IMR-90 (cell line): Measurements from ENCODE around the gene PCOLCE2. TPM values are rescaled to one million over a fixed set of nuclear protein-coding genes. Genes with fewer than 3 reads are reported as not detected.

Experiments
- ATAC-seq: fragments of 200-7000 bp; cut with Tn5 transposase; 2 replicates; pipeline ENCODE4 v1.9.1; 2020; ENCODE audit warnings: low read depth, mild to moderate bottlenecking, moderate library complexity
- BruUV-seq: library from RNA; stranded (reverse); fragments of 400-500 nt; replicated peaks from 2 replicates; lab custom pipeline; 2021; lab: Mats Ljungman, UMichigan
- CTCF ChIA-PET: fragments of 300-600 bp; formaldehyde crosslinking; extraction: SDS; loops from one replicate; lab custom pipeline; 2021; ENCODE audit warnings: antibody characterized with exemption; lab: Yijun Ruan, JAX
- POLR2A ChIA-PET: fragments of 300-600 bp; sonication (Branson Sonifier 250); formaldehyde crosslinking; loops from one replicate; lab custom pipeline; 2022; ENCODE audit warnings: antibody characterized with exemption; ENCODE audit not compliant: unreplicated experiment; lab: Charles Lee
- DNase-seq: peaks from one replicate; pipeline ENCODE4 v3.0.0; 2013
- H2AFZ ChIP-seq: replicated peaks from 2 replicates; pipeline ENCODE3; 2013; ENCODE audit warnings: low read length, mild to moderate bottlenecking; ENCODE audit not compliant: poor library complexity
- H2AK5ac ChIP-seq: 2 replicates; pipeline ENCODE4 v1.6.1; 2013; ENCODE audit warnings: low read depth, low read length, inconsistent platforms
- H2AK9ac ChIP-seq: replicated peaks from 2 replicates; pipeline ENCODE3; 2013; ENCODE audit warnings: mild to moderate bottlenecking, low read depth, low read length, moderate library complexity; ENCODE audit not compliant: poor library complexity
- H2BK120ac ChIP-seq: 2 replicates; pipeline ENCODE4 v1.6.1; 2013; ENCODE audit warnings: low read depth, low read length, inconsistent platforms
- H2BK15ac ChIP-seq: 3 replicates; pipeline ENCODE4 v1.6.1; 2013; ENCODE audit warnings: low read depth, low read length, inconsistent platforms
- H2BK20ac ChIP-seq: 2 replicates; pipeline ENCODE4 v1.6.1; 2013; ENCODE audit warnings: low read depth, mild to moderate bottlenecking, inconsistent platforms, low read length, moderate library complexity
- H2BK5ac ChIP-seq: 2 replicates; pipeline ENCODE4 v1.6.1; 2013; ENCODE audit warnings: mild to moderate bottlenecking, low read depth, low read length, inconsistent platforms; ENCODE audit not compliant: poor library complexity, severe bottlenecking
- H3K14ac ChIP-seq: replicated peaks from 2 replicates; pipeline ENCODE4 v1.6.1; 2013; ENCODE audit warnings: low read depth, low read length, inconsistent platforms
- H3K18ac ChIP-seq: 2 replicates; pipeline ENCODE4 v1.6.1; 2013; ENCODE audit warnings: low read depth, low read length, control low read depth
- H3K23ac ChIP-seq: 2 replicates; pipeline ENCODE4 v1.6.1; 2013; ENCODE audit warnings: low read depth, low read length, inconsistent platforms
- H3K27ac ChIP-seq: 2 replicates; pipeline ENCODE4 v1.5.1; 2013; ENCODE audit warnings: mild to moderate bottlenecking, control low read depth, low read length; ENCODE audit not compliant: insufficient read depth
- H3K27me3 ChIP-seq: 2 replicates; pipeline ENCODE4 v1.6.1; 2013; ENCODE audit warnings: low read length; ENCODE audit not compliant: control insufficient read depth, insufficient read depth
- H3K36me3 ChIP-seq: 2 replicates; pipeline ENCODE4 v1.6.1; 2013; ENCODE audit warnings: low read length, mixed read lengths; ENCODE audit not compliant: control insufficient read depth, insufficient read depth
- H3K4ac ChIP-seq: 2 replicates; pipeline ENCODE4 v1.6.1; 2013; ENCODE audit warnings: low read depth, low read length, inconsistent platforms
- H3K4me1 ChIP-seq: 2 replicates; pipeline ENCODE4 v1.6.1; 2013; ENCODE audit warnings: low read length, mixed read lengths; ENCODE audit not compliant: control insufficient read depth, insufficient read depth
- H3K4me2 ChIP-seq: 2 replicates; pipeline ENCODE4 v1.6.1; 2013; ENCODE audit warnings: low read depth, mild to moderate bottlenecking, control low read depth, low read length, moderate library complexity
- H3K4me3 ChIP-seq: 2 replicates; pipeline ENCODE4 v1.5.1; 2013; ENCODE audit warnings: low read depth, mild to moderate bottlenecking, control low read depth, low read length, moderate library complexity; ENCODE audit not compliant: insufficient read depth
- H3K56ac ChIP-seq: 2 replicates; pipeline ENCODE4 v1.6.1; 2013; ENCODE audit warnings: low read length, inconsistent platforms; ENCODE audit not compliant: insufficient read depth; ENCODE audit errors: extremely low read depth
- H3K79me1 ChIP-seq, 2 experiments: 2 replicates each; pipeline ENCODE4 v1.6.1; 2013; ENCODE audit warnings: low read length in 2 of 2, inconsistent platforms in 1 of 2, low read depth in 1 of 2
- H3K9ac ChIP-seq: 2 replicates; pipeline ENCODE4 v1.6.1; 2013; ENCODE audit warnings: low read depth, low read length, control low read depth
- H3K9me1 ChIP-seq: 2 replicates; pipeline ENCODE4 v1.6.1; 2013; ENCODE audit warnings: low read length, inconsistent platforms; ENCODE audit not compliant: insufficient read depth
- H3K9me3 ChIP-seq: 2 replicates; pipeline ENCODE4 v1.6.1; 2013; ENCODE audit warnings: low read length; ENCODE audit not compliant: control insufficient read depth, insufficient read depth
- H4K20me1 ChIP-seq: 2 replicates; pipeline ENCODE4 v1.6.1; 2013; ENCODE audit warnings: low read length, inconsistent platforms; ENCODE audit not compliant: insufficient read depth
- H4K5ac ChIP-seq: 2 replicates; pipeline ENCODE4 v1.6.1; 2013; ENCODE audit warnings: mild to moderate bottlenecking, low read depth, low read length, control low read depth
- H4K8ac ChIP-seq, 2 experiments: 2 replicates each; pipeline ENCODE4 v1.6.1; 2013; ENCODE audit warnings: low read depth in 2 of 2, low read length in 2 of 2, control low read depth in 1 of 2, inconsistent platforms in 1 of 2
- H4K91ac ChIP-seq: 2 replicates; pipeline ENCODE4 v1.6.1; 2013; ENCODE audit warnings: low read depth, low read length, inconsistent platforms; ENCODE audit not compliant: insufficient read depth
- BHLHE40 ChIP-seq: fragments of 150-350 bp; IDR thresholded peaks from 2 replicates; pipeline ENCODE4 v1.6.1; 2016; ENCODE audit warnings: mild to moderate bottlenecking, low read depth, low read length
- CEBPB ChIP-seq: IDR thresholded peaks from 2 replicates; pipeline ENCODE4 v1.6.1; 2012; ENCODE audit warnings: low read depth, low read length, improper control_type of control experiment
- CHD1 ChIP-seq: IDR thresholded peaks from 2 replicates; pipeline ENCODE4 v1.6.1; 2012; ENCODE audit warnings: low read depth, low read length, improper control_type of control experiment
- CTCF ChIP-seq: conservative IDR thresholded peaks from 2 replicates; pipeline ENCODE4 v1.5.1; 2012; ENCODE audit warnings: mild to moderate bottlenecking, low read depth, low read length, improper control_type of control experiment
- FOS ChIP-seq: fragments of 150-350 bp; IDR thresholded peaks from 2 replicates; pipeline ENCODE4 v1.6.1; 2016; ENCODE audit warnings: low read depth, low read length
- MAFK ChIP-seq: IDR thresholded peaks from 2 replicates; pipeline ENCODE4 v1.6.1; 2012; ENCODE audit warnings: low read depth, low read length, improper control_type of control experiment
- MAZ ChIP-seq: IDR thresholded peaks from 2 replicates; pipeline ENCODE4 v1.6.1; 2012; ENCODE audit warnings: low read depth, mild to moderate bottlenecking, low read length, improper control_type of control experiment, moderate library complexity, borderline replicate concordance
- MXI1 ChIP-seq: IDR thresholded peaks from 2 replicates; pipeline ENCODE4 v1.6.1; 2012; ENCODE audit warnings: low read depth, mild to moderate bottlenecking, low read length, moderate library complexity, borderline replicate concordance
- NFE2L2 ChIP-seq: fragments of 150-350 bp; IDR thresholded peaks from 2 replicates; pipeline ENCODE4 v1.6.1; 2016; ENCODE audit warnings: low read depth, mild to moderate bottlenecking, low read length
- POLR2A ChIP-seq: IDR thresholded peaks from 2 replicates; pipeline ENCODE4 v1.6.1; 2012; ENCODE audit warnings: mild to moderate bottlenecking, low read depth, low read length
- RAD21 ChIP-seq: IDR thresholded peaks from 2 replicates; pipeline ENCODE4 v1.6.1; 2012; ENCODE audit warnings: low read length, improper control_type of control experiment
- RCOR1 ChIP-seq: IDR thresholded peaks from 2 replicates; pipeline ENCODE4 v1.6.1; 2012; ENCODE audit warnings: mild to moderate bottlenecking, low read length, improper control_type of control experiment; ENCODE audit not compliant: insufficient replicate concordance
- RFX5 ChIP-seq: IDR thresholded peaks from 2 replicates; pipeline ENCODE4 v1.8.0; 2012; ENCODE audit warnings: low read depth, mild to moderate bottlenecking, low read length, moderate library complexity
- SMC3 ChIP-seq: fragments of 150-350 bp; IDR thresholded peaks from 2 replicates; pipeline ENCODE4 v1.6.1; 2016; ENCODE audit warnings: low read depth, mild to moderate bottlenecking, antibody characterized with exemption, low read length, moderate library complexity
- WGBS, 2 experiments: methylation state at CpG; one replicate each; pipeline versions ENCODE4 v1.1.5 to v1.1.7; 2013; ENCODE audit warnings: missing lambda C conversion rate in 2 of 2; ENCODE audit not compliant: insufficient read length in 1 of 2; ENCODE audit errors: extremely low coverage in 2 of 2; 5-methylcytosine and 5-hydroxymethylcytosine counted together
- dilution Hi-C: fragments of 300-500 bp; cut with HindIII; formaldehyde crosslinking; loops from one replicate; pipeline ENCODE4 v1.14.3; 2018; ENCODE audit warnings: low sequenced_read_pairs; ENCODE audit not compliant: unreplicated experiment
- in situ Hi-C: fragments of 300-500 bp; cut with MboI; formaldehyde crosslinking; loops from 3 replicates; pipeline ENCODE4 v1.14.3; 2019; ENCODE audit warnings: low sequenced_read_pairs, inconsistent platforms, mixed read lengths
- intact Hi-C: fragments of 100-400 bp; cut with micrococcal nuclease; formaldehyde crosslinking; loops from 2 replicates; pipeline ENCODE4 v1.10.0; 2022
- polyA plus RNA-seq, 3 experiments: library from polyadenylated mRNA; depleted of rRNA; stranded (reverse); fragments of >200 nt; gene quantifications; 2 replicates each; pipeline ENCODE4 v1.2.3, GENCODE V29; 2012; ENCODE audit warnings: low replicate concordance in 1 of 3
- total RNA-seq: library from RNA; depleted of rRNA; stranded (reverse); fragments of >200 nt; gene quantifications from 2 replicates; pipeline ENCODE4 v1.2.3, GENCODE V29; 2012
- TF ChIP-seq, protein P1 (sequence below): fragments of 150-350 bp; IDR thresholded peaks from 2 replicates; pipeline ENCODE4 v1.6.1; 2016; ENCODE audit warnings: low read depth, mild to moderate bottlenecking, low read length, moderate library complexity, borderline replicate concordance
- TF ChIP-seq, protein P2 (sequence below): fragments of 150-350 bp; IDR thresholded peaks from 2 replicates; pipeline ENCODE4 v1.6.1; 2017; ENCODE audit warnings: mild to moderate bottlenecking, antibody characterized with exemption, low read length, low read depth

The PCOLCE2 gene
- total and polyA plus RNA-seq, 2 of the 4 experiments (the other 2 are of a cell fraction): 0.50 to 0.54 TPM

DNA sequence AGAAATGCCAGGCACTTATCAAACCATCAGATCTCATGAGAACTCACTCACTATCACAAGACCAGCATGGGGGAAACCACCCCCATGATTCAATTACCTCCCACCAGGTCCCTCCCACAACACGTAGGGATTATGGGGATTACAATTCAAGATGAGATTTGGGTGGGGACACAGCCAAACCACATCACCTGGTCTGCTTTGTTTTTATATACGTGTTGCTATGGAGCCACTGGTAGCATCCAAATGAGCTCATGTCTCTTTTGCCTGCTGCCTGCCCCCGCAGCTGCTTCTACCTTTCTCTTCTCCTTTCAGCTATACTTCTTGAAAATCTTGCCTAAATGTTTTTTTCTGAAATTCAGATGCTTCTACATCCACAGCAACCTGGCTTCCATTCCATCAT lies 26.8 kb upstream of the PCOLCE2 start:
- no peak overlapping the region for H2AK5ac ChIP-seq
- DNase-seq (no peak), ATAC-seq (no peak)
- H2BK20ac ChIP-seq: no peak overlapping the region
- no peak overlapping the region for H4K91ac ChIP-seq
- H3K9me1 ChIP-seq: no peaks in the 10 kb centered on the region
- H3K79me1 ChIP-seq: no peaks in the 10 kb centered on the region
- no peak overlapping the region for H4K5ac ChIP-seq
- H4K8ac ChIP-seq: no peak overlapping the region
- H3K18ac ChIP-seq: no peak overlapping the region
- H2BK120ac ChIP-seq: no peak overlapping the region
- ChIA-PET CTCF (no interaction called here), POLR2A (no interaction called here)
- H3K4me2 ChIP-seq: no peak overlapping the region
- H3K23ac ChIP-seq: no peak overlapping the region
- dilution Hi-C loops (no loop called here), intact Hi-C loops (no loop called here), in situ Hi-C loops (no loop called here)
- no peak overlapping the region for H3K4ac ChIP-seq
- no peak overlapping the region for H3K14ac ChIP-seq
- no peaks in the 10 kb centered on the region for H3K4me1 ChIP-seq
- peaks cover 5% of the 10 kb centered on the region for H3K27me3 ChIP-seq
- no peaks in the 10 kb centered on the region for H3K36me3 ChIP-seq
- no peak overlapping the region for H2BK15ac ChIP-seq
- H2BK5ac ChIP-seq: no peak overlapping the region
- 83% methylated on average over 2 of the region's 3 CpGs; no CpG with 5 or more reads in 1 of the 2 experiments for WGBS, 2 experiments
- H2AK9ac ChIP-seq: no peak overlapping the region
- H3K4me3 ChIP-seq: no peak overlapping the region
- no peak overlapping the region for H3K9ac ChIP-seq
- no peak overlapping the region for H3K27ac ChIP-seq
- H4K20me1 ChIP-seq: no peaks in the 10 kb centered on the region
- H3K9me3 ChIP-seq: no peaks in the 10 kb centered on the region
- BruUV-seq: no TSS peak
- H3K56ac ChIP-seq: no peak overlapping the region
- TF ChIP-seq RCOR1: no peak
- no peak for TF ChIP-seq MAFK
- TF ChIP-seq, protein P1, sequence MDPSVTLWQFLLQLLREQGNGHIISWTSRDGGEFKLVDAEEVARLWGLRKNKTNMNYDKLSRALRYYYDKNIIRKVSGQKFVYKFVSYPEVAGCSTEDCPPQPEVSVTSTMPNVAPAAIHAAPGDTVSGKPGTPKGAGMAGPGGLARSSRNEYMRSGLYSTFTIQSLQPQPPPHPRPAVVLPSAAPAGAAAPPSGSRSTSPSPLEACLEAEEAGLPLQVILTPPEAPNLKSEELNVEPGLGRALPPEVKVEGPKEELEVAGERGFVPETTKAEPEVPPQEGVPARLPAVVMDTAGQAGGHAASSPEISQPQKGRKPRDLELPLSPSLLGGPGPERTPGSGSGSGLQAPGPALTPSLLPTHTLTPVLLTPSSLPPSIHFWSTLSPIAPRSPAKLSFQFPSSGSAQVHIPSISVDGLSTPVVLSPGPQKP: no peak
- no peak for TF ChIP-seq CTCF
- TF ChIP-seq FOS: no peak
- TF ChIP-seq MXI1: no peak
- TF ChIP-seq CHD1: no peak
- TF ChIP-seq, protein P2, sequence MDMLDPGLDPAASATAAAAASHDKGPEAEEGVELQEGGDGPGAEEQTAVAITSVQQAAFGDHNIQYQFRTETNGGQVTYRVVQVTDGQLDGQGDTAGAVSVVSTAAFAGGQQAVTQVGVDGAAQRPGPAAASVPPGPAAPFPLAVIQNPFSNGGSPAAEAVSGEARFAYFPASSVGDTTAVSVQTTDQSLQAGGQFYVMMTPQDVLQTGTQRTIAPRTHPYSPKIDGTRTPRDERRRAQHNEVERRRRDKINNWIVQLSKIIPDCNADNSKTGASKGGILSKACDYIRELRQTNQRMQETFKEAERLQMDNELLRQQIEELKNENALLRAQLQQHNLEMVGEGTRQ: no peak
- no peak for TF ChIP-seq RAD21
- TF ChIP-seq BHLHE40: no peak
- TF ChIP-seq MAZ: no peak
- TF ChIP-seq RFX5: no peak
- TF ChIP-seq NFE2L2: no peak
- TF ChIP-seq CEBPB: no peak
- no peak for TF ChIP-seq POLR2A
- no peak for TF ChIP-seq SMC3
- H2AFZ ChIP-seq: no peak overlapping the region
